Keratinocyte (primary cell): ENCODE results near the gene CSTA. TPM values are rescaled to one million over a fixed set of nuclear protein-coding genes. Genes with fewer than 3 reads are reported as not detected.

Source experiments
- DNase-seq: peaks from one replicate; pipeline ENCODE4 v3.0.0-alpha.2; 2011; ENCODE audit warnings: low read depth, missing footprints, low spot score
- FAIRE-seq: peaks from 2 replicates; lab custom pipeline; 2011; peaks lifted over from hg19 to GRCh38; lab: Jason Lieb, UNC
- H2AFZ ChIP-seq: 2 replicates; pipeline ENCODE4 v1.6.0; 2012; ENCODE audit warnings: low read length, control low read depth, inconsistent platforms; ENCODE audit not compliant: control insufficient read depth
- H3K27ac ChIP-seq: 2 replicates; pipeline ENCODE4 v1.5.1; 2011; ENCODE audit warnings: low read length; ENCODE audit not compliant: control insufficient read depth, insufficient read depth
- H3K27me3 ChIP-seq: 3 replicates; pipeline ENCODE4 v1.6.0; 2011; ENCODE audit warnings: low read length; ENCODE audit not compliant: control insufficient read depth, insufficient read depth; ENCODE audit errors: extremely low read depth
- H3K36me3 ChIP-seq, 2 experiments: 2 replicates in 1 of 2; 3 replicates in 1 of 2; pipeline ENCODE4 v1.5.1; 2011; ENCODE audit warnings: low read length in 2 of 2, mild to moderate bottlenecking in 1 of 2; ENCODE audit not compliant: control insufficient read depth in 2 of 2, insufficient read depth in 2 of 2; ENCODE audit errors: extremely low read depth in 1 of 2
- H3K4me1 ChIP-seq: 3 replicates; pipeline ENCODE4 v1.5.1; 2011; ENCODE audit warnings: low read length; ENCODE audit not compliant: control insufficient read depth, insufficient read depth; ENCODE audit errors: extremely low read depth
- H3K4me2 ChIP-seq: 3 replicates; pipeline ENCODE4 v1.6.0; 2011; ENCODE audit warnings: low read depth, low read length; ENCODE audit not compliant: control insufficient read depth, insufficient read depth; ENCODE audit errors: extremely low read depth
- H3K4me3 ChIP-seq, 3 experiments: fragments of 200-600 bp in 1 of 3; sonication (generic) in 1 of 3; 2 replicates in 2 of 3; 3 replicates in 1 of 3; pipeline ENCODE4 v1.5.1; 2011 to 2016; ENCODE audit warnings: low read length in 3 of 3, mild to moderate bottlenecking in 3 of 3, control low read depth in 2 of 3, inconsistent platforms in 1 of 3, low read depth in 1 of 3, mixed read lengths in 1 of 3, mixed run types in 1 of 3, moderate library complexity in 1 of 3; ENCODE audit not compliant: control insufficient read depth in 2 of 3, insufficient read depth in 2 of 3; ENCODE audit errors: extremely low read depth in 1 of 3
- H3K79me2 ChIP-seq: 2 replicates; pipeline ENCODE4 v1.6.0; 2012; ENCODE audit warnings: low read length; ENCODE audit not compliant: control insufficient read depth, insufficient read depth
- H3K9ac ChIP-seq: 3 replicates; pipeline ENCODE4 v1.6.0; 2011; ENCODE audit warnings: low read length; ENCODE audit not compliant: control insufficient read depth, insufficient read depth; ENCODE audit errors: extremely low read depth
- H3K9me1 ChIP-seq: 3 replicates; pipeline ENCODE4 v1.6.0; 2011; ENCODE audit warnings: low read length; ENCODE audit not compliant: control insufficient read depth, insufficient read depth; ENCODE audit errors: extremely low read depth
- H3K9me3 ChIP-seq: 2 replicates; pipeline ENCODE4 v1.5.1; 2012; ENCODE audit warnings: low read depth, low read length; ENCODE audit not compliant: control insufficient read depth
- H4K20me1 ChIP-seq: 3 replicates; pipeline ENCODE4 v1.6.0; 2011; ENCODE audit warnings: low read length; ENCODE audit not compliant: control insufficient read depth, insufficient read depth; ENCODE audit errors: extremely low read depth
- CTCF ChIP-seq, 3 experiments: IDR thresholded peaks in 1 of 3; conservative IDR thresholded peaks in 1 of 3; optimal IDR thresholded peaks in 1 of 3; 2 replicates in 2 of 3; 3 replicates in 1 of 3; pipeline versions ENCODE3 to v1.5.1; 2011; ENCODE audit warnings: low read length in 3 of 3, mild to moderate bottlenecking in 3 of 3, moderate library complexity in 2 of 3, control low read depth in 1 of 3, inconsistent platforms in 1 of 3; ENCODE audit not compliant: insufficient read depth in 2 of 3; ENCODE audit errors: extremely low read depth in 1 of 3
- EZH2 ChIP-seq: IDR thresholded peaks from one replicate; pipeline ENCODE4 v1.6.1; 2012; ENCODE audit warnings: inconsistent platforms, mild to moderate bottlenecking, low read length, moderate library complexity
- dilution Hi-C: fragments of 300-500 bp; cut with MboI; formaldehyde crosslinking; loops from one replicate; pipeline ENCODE4 v1.7.0; 2020; ENCODE audit warnings: low sequenced_read_pairs; ENCODE audit not compliant: extremely low pct_ligation_motif_present
- polyA plus RNA-seq, 5 experiments: library from polyadenylated mRNA; depleted of rRNA in 3 of 5; stranded (reverse) in 3 of 5; stranded (forward) in 1 of 5; unstranded in 1 of 5; fragments of >200 nt; gene quantifications; 1 replicate in 1 of 5; 2 replicates in 3 of 5; 3 replicates in 1 of 5; pipeline versions ENCODE4 v1.2.1 to v1.2.3, GENCODE V29; 2011 to 2012; ENCODE audit warnings: missing spikeins in 2 of 5, low read depth in 1 of 5, low replicate concordance in 1 of 5

CSTA gene
- polyA plus RNA-seq, 1 donor (not counting 4 experiments of a cell fraction or from before 2014, with no cell fraction given), result 1,138 TPM

GRCh38 chr3:122366379-122366749 is 41.3 kb downstream of the CSTA start:
- H3K79me2 ChIP-seq, result no peaks in the 10 kb centered on the region
- TF ChIP-seq EZH2 (no peak), CTCF (optimal IDR thresholded peaks at IDR 0.05 in 1 of 3, IDR thresholded peaks at IDR 0.05 in 1 of 3, conservative IDR thresholded peaks at IDR 0.05 in 1 of 3; ENCODE audit: extremely low read depth in 1 of 3, insufficient read depth in 2 of 3, low read length in 3 of 3) (no peak)
- H4K20me1 ChIP-seq, result no peaks in the 10 kb centered on the region
- peak; percentile 46 for FAIRE-seq
- H3K9me1 ChIP-seq, result no peaks in the 10 kb centered on the region
- dilution Hi-C loops, result no loop called here
- peaks cover 13 to 22% of the 10 kb centered on the region in 2 experiments for H3K36me3 ChIP-seq
- H3K27ac ChIP-seq, result no peak overlapping the region
- H3K9ac ChIP-seq, result no peak overlapping the region
- H3K4me1 ChIP-seq, result no peaks in the 10 kb centered on the region
- H3K4me2 ChIP-seq, result no peak overlapping the region
- H2AFZ ChIP-seq, result no peak overlapping the region
- H3K4me3 ChIP-seq, result no peak overlapping the region
- H3K27me3 ChIP-seq, result no peaks in the 10 kb centered on the region
- DNase-seq, result no peak
- H3K9me3 ChIP-seq, result no peaks in the 10 kb centered on the region

- no peak for DNase-seq
- Histone ChIP-seq H4K20me1 (no peaks in the 10 kb centered on the region), H3K79me2 (peaks cover 22% of the 10 kb centered on the region), H2AFZ (no peak overlapping the region), H3K27ac (no peak overlapping the region), H3K9me3 (no peaks in the 10 kb centered on the region), H3K4me3 (no peak overlapping the region), H3K9ac (no peak overlapping the region), H3K4me2 (no peak overlapping the region), H3K9me1 (no peaks in the 10 kb centered on the region), H3K27me3 (no peaks in the 10 kb centered on the region), H3K36me3 (peaks cover 0 to 4% of the 10 kb centered on the region in 2 experiments), H3K4me1 (no peaks in the 10 kb centered on the region)
- dilution Hi-C loops, result no loop called here
- FAIRE-seq, result no peak
- no peak for TF ChIP-seq EZH2
- TF ChIP-seq CTCF (optimal IDR thresholded peaks at IDR 0.05 in 1 of 3, IDR thresholded peaks at IDR 0.05 in 1 of 3, conservative IDR thresholded peaks at IDR 0.05 in 1 of 3; ENCODE audit: extremely low read depth in 1 of 3, insufficient read depth in 2 of 3, low read length in 3 of 3), result no peak
Observed at GRCh38 chr3:122374034-122374433, 49.0 kb downstream of the CSTA start.
